GM19023 (cell line): ENCODE results near the gene LRTM1.

ENCODE experiments used
- ATAC-seq: cut with Tn5 transposase; IDR thresholded peaks from one replicate; pipeline ENCODE4 v1.9.1; 2021; ENCODE audit warnings: mild to moderate bottlenecking, moderate library complexity; ENCODE audit not compliant: unreplicated experiment

LRTM1 gene

GRCh38 chr3:54928046-54928770 lies at the start of gene LRTM1:
Gene LRTM1 (minus strand): TSS chr3:54928059. CDS start chr3:54927911, 148 bp downstream.
- ATAC-seq, result no peak

- no peak for ATAC-seq
Observed at GRCh38 chr3:54977439-54977838, 49.6 kb upstream of the LRTM1 start.

- ATAC-seq, result no peak
Observed at GRCh38 chr3:54970895-54971294, 43.0 kb upstream of the LRTM1 start.

- no peak for ATAC-seq
Observed at GRCh38 chr3:54969652-54970051, 41.8 kb upstream of the LRTM1 start.

- ATAC-seq, result no peak
Observed at GRCh38 chr3:54968546-54969172, 40.8 kb upstream of the LRTM1 start.

GRCh38 chr3:54967731-54968161 lies 39.9 kb upstream of the LRTM1 start:
- no peak for ATAC-seq

- ATAC-seq, result no peak
Observed at GRCh38 chr3:54966979-54967378, 39.1 kb upstream of the LRTM1 start.

- no peak for ATAC-seq
Observed at GRCh38 chr3:54965746-54966145, 37.9 kb upstream of the LRTM1 start.

GRCh38 chr3:54964081-54964480 lies 36.2 kb upstream of the LRTM1 start:
- no peak for ATAC-seq

GRCh38 chr3:54963641-54964040 lies 35.8 kb upstream of the LRTM1 start:
- ATAC-seq, result no peak

GRCh38 chr3:54962200-54962599 lies 34.3 kb upstream of the LRTM1 start:
- no peak for ATAC-seq

GRCh38 chr3:54960701-54961100 lies 32.8 kb upstream of the LRTM1 start:
- ATAC-seq, result no peak

- ATAC-seq, result no peak
Observed at GRCh38 chr3:54960082-54960481, 32.2 kb upstream of the LRTM1 start.

- ATAC-seq, result no peak
Observed at GRCh38 chr3:54957711-54958110, 29.9 kb upstream of the LRTM1 start.

GRCh38 chr3:54955941-54956340 lies 28.1 kb upstream of the LRTM1 start:
- ATAC-seq, result no peak

GRCh38 chr3:54955496-54955895 lies 27.6 kb upstream of the LRTM1 start:
- no peak for ATAC-seq

GRCh38 chr3:54954521-54954920 lies 26.7 kb upstream of the LRTM1 start:
- ATAC-seq, result no peak

- no peak for ATAC-seq
Observed at GRCh38 chr3:54954022-54954421, 26.2 kb upstream of the LRTM1 start.

- no peak for ATAC-seq
Observed at GRCh38 chr3:54951405-54951804, 23.5 kb upstream of the LRTM1 start.

- ATAC-seq, result no peak
Observed at GRCh38 chr3:54950391-54951003, 22.6 kb upstream of the LRTM1 start.

GRCh38 chr3:54949491-54950044 lies 21.7 kb upstream of the LRTM1 start:
- no peak for ATAC-seq
